GM20431 (cell line): ENCODE data around the gene TNIP2.

ENCODE experiments used
- in situ Hi-C: fragments of 300-500 bp; cut with MseI, MboI; formaldehyde crosslinking; loops from one replicate; pipeline ENCODE4 v1.15.0; 2020; ENCODE audit warnings: low sequenced_read_pairs; ENCODE audit not compliant: unreplicated experiment

TNIP2 gene

GRCh38 chr4:2794486-2795299 is 38.6 kb upstream of the TNIP2 start:
- in situ Hi-C loops, result no loop called here

GRCh38 chr4:2793586-2794485 is 37.7 kb upstream of the TNIP2 start:
- in situ Hi-C loops, result no loop called here

- in situ Hi-C loops, result no loop called here
Observed at GRCh38 chr4:2792711-2793585, 36.8 kb upstream of the TNIP2 start, which contains the start of gene SH3BP2. TSS of gene SH3BP2 (plus strand) at chr4:2793085. CDS start at chr4:2820618, 27,533 bp downstream.

GRCh38 chr4:2792396-2792710 is 36.2 kb upstream of the TNIP2 start:
- in situ Hi-C loops, result no loop called here

- in situ Hi-C loops, result no loop called here
Observed at GRCh38 chr4:2791518-2792395, 35.6 kb upstream of the TNIP2 start.

DNA sequence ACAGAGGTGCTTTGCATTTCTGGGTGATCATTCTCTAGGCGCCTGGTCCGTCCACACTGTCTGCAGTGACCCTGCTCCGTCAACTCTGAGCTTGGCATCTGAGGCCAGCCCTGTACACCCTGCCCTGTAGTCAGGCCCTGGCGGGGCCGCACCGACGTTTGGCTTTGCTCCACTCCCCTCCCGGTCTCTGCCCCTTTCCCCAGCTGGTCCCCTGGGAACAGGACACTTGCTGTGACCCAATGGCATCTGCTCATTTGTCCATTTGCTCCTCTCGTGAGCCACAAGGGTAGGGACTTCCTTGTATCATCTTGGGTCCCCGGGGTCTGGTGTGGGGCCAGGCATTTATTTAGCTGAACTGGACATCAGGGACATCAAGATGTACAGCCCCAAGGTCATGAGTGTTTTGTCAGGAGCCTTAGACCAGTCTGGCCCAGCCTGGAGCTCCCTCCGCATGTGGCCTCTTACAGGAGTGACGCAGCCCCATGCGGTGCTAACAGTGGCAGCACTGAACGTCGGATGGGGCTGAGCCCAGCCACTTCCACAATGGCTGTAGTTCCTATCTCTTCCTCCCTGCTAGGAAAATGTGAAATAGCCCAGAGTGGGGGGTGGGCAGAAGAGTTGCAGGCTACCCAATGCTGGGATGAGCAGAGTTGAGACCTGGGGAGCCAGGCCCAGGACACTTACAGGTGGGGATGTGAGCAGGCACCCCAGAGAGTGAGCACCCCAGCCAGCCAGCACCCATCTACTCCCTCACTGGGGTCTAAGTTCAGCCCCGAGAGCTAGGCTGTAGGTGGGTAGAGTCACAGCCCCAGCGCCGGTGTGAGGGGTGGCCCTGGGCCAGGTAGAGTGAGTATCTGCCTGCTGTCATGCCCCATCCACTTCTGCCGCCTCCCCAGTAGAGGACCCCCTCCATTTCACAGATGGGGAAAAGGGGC is 34.7 kb upstream of the TNIP2 start:
- in situ Hi-C loops, result no loop called here

DNA sequence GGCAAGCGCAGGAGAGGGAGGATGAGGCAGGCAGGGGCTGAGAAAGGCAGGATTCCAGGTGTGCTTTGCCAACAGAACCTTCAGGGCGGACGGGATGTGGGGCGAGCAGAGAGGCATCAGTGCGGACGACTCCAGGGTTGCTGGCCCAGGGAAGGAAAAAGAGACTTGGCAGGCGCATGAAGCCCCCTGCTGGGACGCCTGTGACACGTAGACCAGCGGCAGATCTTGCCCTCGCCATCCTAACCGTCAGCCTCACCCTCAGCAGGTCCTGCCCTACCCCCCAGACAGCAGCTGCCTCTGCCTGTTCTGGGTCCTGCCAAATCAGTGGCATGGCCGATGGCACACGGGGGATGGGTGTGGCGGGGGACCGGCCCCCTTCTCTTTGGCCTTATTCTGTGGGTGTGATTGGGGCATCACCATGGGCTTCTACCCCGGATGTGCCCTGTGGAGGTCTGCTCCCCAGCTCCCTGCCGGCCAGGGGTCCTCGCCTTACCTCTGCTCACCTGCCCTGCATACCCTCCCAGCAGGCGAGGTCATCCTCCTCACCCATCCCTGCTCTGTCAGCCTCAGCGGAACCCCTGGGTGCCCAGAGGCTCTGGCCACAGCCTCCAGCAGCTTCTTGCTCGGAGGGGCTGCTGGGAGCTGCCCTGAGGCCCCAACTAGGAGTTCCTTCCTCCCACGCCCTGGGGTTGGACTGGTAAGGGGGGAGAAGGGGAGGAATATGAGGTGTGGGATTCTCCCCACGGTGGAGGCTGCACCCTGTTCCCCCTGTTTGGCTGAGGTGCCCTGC is 33.9 kb upstream of the TNIP2 start:
- in situ Hi-C loops, result no loop called here

GRCh38 chr4:2789351-2789750 is 33.2 kb upstream of the TNIP2 start:
- in situ Hi-C loops, result no loop called here

- in situ Hi-C loops, result no loop called here
Observed at GRCh38 chr4:2788532-2789103, 32.5 kb upstream of the TNIP2 start.

- in situ Hi-C loops, result no loop called here
Observed at GRCh38 chr4:2788101-2788500, 32.0 kb upstream of the TNIP2 start.

DNA sequence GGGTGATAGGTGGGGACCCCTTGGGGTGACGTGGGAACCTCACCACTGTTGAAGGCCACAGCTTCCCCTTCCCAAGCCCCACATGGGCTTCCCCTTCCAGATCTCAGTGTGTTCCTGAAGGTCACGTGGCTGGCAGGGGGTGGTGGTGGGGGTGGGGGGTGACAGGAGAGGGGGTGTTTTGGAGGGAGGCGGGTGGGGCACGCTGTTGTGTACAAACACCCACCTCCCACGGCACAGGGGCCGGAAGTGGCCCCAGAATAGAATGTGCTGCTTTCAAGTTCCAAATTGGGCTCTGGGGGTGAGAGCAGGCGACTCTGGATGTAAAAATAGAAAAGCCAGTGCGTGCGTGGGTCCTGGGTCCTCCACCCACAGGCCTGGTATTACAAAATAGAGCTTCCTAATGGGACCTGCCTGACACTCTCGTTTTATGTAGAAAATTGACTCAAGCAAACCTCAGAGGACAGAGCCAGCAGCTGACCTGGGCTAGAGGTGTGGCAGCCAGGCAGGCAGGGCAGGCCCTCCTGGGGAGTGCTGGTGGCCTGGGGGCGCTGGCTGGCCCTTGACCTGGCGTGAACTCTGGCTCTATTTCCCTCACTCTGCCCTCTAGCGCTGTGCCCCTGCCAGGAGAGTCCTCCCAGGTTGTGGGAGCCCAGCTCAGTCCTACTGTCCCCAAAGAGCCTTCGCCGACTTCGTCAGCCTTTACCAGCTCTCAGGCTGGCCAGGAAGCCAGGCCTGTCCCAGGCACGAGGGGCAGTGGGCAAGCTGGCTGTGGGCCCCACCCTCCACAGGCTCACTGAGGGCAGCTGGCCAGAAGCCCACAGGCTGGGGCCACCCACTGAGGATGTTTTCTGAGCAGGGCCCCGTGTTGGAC is 31.3 kb upstream of the TNIP2 start:
- in situ Hi-C loops, result no loop called here

DNA sequence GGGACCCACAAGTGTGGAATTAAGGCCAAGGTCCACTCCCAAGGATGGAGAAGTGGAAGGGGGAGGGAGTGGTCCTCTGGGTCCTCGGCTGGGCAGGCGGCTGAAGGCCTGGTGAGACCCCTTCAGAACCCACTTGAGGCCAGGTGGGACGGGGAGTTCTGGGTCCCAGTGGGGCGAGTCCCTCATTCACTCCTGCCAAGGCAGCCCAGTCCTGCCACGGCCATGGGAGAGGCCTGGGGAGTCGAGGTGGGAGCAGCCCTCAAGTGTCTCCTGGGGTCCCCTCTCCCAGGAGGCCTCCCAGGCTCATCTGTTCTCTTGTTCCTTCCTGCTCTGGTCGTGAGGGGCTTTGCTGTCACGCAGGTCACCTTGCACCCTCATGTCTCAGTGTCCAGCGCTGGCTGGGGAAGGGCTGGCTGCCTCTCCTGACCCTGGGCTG is 30.7 kb upstream of the TNIP2 start:
- in situ Hi-C loops, result no loop called here

GRCh38 chr4:2786152-2786671 is 30.1 kb upstream of the TNIP2 start:
- in situ Hi-C loops, result no loop called here

GRCh38 chr4:2785613-2786012 is 29.5 kb upstream of the TNIP2 start:
- in situ Hi-C loops, result no loop called here

DNA sequence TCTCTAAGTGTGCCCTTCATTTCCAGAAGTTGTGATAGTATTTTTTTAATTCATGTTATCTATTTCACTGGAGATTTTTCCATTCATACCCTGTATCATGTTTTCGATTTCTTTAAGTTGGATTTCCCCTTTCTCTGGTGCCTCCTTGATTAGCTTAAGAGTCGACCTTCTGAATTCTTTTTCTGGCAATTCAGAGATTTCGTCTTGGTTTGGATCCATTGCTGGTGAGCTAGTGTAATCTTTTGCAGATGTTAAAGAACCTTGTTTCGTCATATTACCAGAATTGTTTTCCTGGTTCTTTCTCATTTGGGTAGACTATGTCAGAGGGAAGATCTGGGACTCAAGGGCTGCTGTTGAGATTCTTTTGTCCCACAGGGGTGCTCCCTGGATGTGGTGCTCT is 27.7 kb upstream of the TNIP2 start:
- in situ Hi-C loops, result no loop called here

- in situ Hi-C loops, result no loop called here
Observed at GRCh38 chr4:2781911-2782310, 25.8 kb upstream of the TNIP2 start.
